Body of pancreas (tissue), 4 donors: ENCODE measurements around the gene SHLD2.
"Not testable (repeated sequence)": the region's sequence is repeated elsewhere in the genome, so short reads cannot be mapped to it uniquely, and the experiment has no call there.

ENCODE experiments used
- POLR2A ChIP-seq, 3 donors: fragments of 450-650 bp; IDR thresholded peaks; one replicate each; pipeline ENCODE4 v1.6.1; 2016; ENCODE audit warnings: antibody characterized with exemption in 3 of 3, mild to moderate bottlenecking in 2 of 3
- TF ChIP-seq, protein P1 (sequence below), 7 experiments: fragments of 450-650 bp in 4 of 7; fragments of 200-600 bp in 3 of 7; sonication (generic) in 3 of 7; IDR thresholded peaks; one replicate each; pipeline ENCODE4 v1.5.1; 2016 to 2019; ENCODE audit warnings: antibody characterized with exemption in 7 of 7

DNA sequence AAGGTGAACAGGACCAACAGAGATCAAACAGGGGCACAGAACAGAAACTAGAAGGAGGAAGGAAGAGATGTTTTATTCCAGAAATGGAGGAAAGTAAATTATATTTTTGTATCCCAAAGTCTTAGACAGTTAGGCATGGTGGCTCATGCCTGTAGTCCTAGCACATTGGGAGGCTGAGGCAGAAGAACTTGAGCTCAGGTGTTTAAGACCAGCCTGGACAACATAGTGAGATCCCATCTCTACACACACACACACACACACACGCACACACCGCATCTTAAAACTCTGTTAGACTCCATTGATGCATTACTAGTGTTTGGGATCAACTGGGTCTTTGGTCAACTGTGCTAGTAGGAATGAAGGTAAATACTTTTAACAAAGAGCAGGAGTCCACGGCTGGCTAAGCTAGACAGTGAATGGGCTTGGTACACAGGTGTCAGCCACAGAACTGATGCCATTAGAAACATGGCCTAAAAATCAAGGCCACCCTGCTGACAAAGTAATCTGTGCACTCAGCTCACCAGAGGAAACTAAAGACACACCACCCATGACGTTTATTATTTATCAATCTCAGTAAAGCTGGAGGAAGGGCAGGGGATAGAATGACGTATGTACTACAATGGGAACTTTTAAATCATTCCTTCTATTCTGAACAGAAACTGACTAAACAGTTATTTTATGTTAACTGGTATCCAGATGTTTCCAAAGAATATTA lies 11.3 kb upstream of the SHLD2 start:
- TF ChIP-seq, protein P1, sequence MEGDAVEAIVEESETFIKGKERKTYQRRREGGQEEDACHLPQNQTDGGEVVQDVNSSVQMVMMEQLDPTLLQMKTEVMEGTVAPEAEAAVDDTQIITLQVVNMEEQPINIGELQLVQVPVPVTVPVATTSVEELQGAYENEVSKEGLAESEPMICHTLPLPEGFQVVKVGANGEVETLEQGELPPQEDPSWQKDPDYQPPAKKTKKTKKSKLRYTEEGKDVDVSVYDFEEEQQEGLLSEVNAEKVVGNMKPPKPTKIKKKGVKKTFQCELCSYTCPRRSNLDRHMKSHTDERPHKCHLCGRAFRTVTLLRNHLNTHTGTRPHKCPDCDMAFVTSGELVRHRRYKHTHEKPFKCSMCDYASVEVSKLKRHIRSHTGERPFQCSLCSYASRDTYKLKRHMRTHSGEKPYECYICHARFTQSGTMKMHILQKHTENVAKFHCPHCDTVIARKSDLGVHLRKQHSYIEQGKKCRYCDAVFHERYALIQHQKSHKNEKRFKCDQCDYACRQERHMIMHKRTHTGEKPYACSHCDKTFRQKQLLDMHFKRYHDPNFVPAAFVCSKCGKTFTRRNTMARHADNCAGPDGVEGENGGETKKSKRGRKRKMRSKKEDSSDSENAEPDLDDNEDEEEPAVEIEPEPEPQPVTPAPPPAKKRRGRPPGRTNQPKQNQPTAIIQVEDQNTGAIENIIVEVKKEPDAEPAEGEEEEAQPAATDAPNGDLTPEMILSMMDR (IDR thresholded peaks at IDR 0.05): not testable (repeated sequence)
- TF ChIP-seq POLR2A (IDR thresholded peaks at IDR 0.05): not testable (repeated sequence)
